ENCODE data around the gene AHCYL1. TPM values are rescaled to one million over a fixed set of nuclear protein-coding genes. Genes with fewer than 3 reads are reported as not detected.

AHCYL1 gene
- total RNA-seq, 1 experiment from 2014 or later = 56.4 TPM

DNA sequence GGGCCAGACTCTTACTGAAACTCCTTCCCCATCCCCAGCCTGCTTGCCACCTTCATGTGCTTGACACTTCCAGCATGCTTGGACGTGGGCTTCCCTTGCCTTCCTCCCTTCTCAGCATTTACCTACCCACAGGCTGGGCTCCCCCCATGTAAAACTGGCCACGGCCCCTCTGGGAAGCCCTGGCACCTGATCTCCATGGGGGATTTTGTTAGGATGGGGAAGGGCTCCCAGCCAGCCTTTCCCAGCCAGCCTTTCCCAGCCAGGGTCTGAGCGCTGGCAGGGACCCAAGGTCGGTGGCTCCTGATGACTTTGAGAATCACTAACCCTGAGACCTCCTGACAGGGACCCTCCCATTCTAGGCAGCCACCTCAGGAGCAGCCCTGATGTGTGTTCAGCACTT is 79.2 kb downstream of the AHCYL1 start:
- no peak for DNase-seq (ENCODE audit: low read depth, low spot score)
- in situ Hi-C loops (cut with HindIII; ENCODE audit: low pct_unique_long_range_greater_than_20kb, low sequenced_read_pairs) = no loop called here

GRCh38 chr1:110064576-110065337 is 80.2 kb downstream of the AHCYL1 start:
- in situ Hi-C loops (cut with HindIII; ENCODE audit: low pct_unique_long_range_greater_than_20kb, low sequenced_read_pairs) = no loop called here
- DNase-seq (ENCODE audit: low read depth, low spot score) = no peak

- in situ Hi-C loops (cut with HindIII; ENCODE audit: low pct_unique_long_range_greater_than_20kb, low sequenced_read_pairs) = no loop called here
- no peak for DNase-seq (ENCODE audit: low read depth, low spot score)
Measured at GRCh38 chr1:110065841-110066240, 81.3 kb downstream of the AHCYL1 start.

DNA sequence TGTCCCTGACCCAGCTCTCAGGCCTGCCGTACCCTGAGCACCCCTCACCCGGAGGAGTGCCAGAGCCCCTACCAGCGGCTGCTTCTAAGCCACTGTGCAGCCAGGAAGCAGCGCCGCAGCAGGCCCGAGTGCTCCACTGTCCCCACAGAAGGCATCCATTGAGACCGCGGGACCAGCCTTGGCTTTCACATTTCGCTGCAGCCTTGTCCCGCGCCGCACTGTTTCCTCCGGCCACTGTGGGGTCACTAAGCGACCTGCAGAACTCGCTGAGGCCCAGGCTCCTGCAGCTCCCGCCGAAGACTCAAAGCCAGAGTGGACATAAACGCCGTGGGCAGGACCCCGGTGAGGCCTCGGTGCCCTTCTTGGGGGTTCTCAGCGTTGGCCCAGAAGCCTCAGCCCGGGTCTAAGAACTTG is 82.9 kb downstream of the AHCYL1 start:
- in situ Hi-C loops (cut with HindIII; ENCODE audit: low pct_unique_long_range_greater_than_20kb, low sequenced_read_pairs) = no loop called here
- no peak for DNase-seq (ENCODE audit: low read depth, low spot score)

DNA sequence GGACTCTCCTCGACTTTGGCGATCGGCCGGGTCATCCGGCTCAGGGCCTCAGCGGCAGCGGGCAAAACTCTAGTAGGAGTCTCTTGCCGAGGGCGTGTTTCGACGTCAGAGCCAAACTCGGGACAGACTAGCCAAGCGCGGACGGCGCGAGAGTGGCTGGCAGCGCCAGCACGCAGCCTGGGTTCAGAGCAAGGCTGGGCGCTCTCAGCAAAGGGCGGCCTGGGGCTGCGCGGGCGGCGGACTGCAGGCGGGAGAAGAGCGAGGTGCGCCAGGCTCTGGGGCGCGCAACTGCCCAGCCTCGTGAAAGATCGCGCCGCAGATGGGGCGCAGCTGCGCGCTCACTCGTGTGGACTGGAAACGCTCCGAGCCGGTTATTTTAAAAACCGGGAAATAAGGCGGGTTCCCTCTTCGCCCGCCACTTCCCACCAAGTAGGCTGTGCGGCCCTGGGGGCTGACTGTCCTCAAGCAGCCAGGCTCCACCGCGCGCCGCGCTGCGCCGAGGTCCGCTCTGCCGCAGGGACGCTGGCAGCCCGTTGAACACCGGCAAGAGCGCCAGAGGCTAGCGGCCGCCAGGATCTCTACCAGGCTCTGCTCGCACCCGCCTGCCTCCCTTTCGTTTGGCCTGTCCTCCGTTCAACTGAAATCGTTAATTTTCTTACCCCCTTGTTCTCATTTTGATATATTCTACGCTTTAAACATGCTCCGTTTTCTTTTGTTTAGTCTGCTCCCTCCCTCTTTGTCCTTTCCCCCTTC is 83.5 kb downstream of the AHCYL1 start:
- DNase-seq (ENCODE audit: low read depth, low spot score) = no peak

DNA sequence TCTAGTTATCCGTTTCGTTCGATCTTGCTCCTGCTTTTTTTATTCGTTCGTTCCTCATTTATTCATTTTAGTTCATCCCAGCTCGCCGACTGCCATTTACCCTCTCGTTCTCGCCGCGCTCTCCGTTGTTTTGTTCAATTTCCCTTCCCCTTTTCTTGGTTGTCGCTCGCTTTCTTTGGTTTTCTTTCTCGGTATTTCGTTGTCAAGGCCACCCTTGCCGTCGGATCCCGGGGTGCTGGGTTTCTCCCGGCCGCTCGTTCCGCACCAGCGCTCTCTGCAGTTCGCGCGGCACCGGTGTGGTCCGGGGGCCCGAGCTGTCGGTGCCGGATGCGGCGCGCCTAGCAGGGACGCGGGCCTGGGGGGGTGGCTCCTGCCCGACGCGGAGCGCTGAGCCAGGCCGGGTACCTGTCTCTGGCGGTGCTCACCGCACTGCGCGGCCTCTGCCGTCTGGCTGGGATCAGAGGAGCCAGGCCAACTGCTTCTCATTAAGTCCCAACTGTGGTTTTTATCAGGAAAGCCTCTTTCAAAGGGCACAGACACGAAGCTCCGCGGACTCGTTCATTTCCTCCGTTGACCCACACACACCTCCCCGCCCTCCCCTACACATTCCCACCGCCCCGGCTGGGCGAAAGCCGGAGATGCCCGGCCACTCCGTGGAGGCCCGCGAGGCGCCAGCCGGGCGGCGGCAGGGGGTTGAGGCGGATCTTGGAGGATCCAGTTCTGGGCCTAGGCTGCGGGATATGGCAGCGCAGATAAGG is 84.3 kb downstream of the AHCYL1 start:
- in situ Hi-C loops (cut with HindIII; ENCODE audit: low pct_unique_long_range_greater_than_20kb, low sequenced_read_pairs) = no loop called here
- no peak for DNase-seq (ENCODE audit: low read depth, low spot score)

More for the DNA sequence above, 83.5 kb downstream of the AHCYL1 start:
- in situ Hi-C loops (cut with HindIII; ENCODE audit: low pct_unique_long_range_greater_than_20kb, low sequenced_read_pairs) = no loop called here

DNA sequence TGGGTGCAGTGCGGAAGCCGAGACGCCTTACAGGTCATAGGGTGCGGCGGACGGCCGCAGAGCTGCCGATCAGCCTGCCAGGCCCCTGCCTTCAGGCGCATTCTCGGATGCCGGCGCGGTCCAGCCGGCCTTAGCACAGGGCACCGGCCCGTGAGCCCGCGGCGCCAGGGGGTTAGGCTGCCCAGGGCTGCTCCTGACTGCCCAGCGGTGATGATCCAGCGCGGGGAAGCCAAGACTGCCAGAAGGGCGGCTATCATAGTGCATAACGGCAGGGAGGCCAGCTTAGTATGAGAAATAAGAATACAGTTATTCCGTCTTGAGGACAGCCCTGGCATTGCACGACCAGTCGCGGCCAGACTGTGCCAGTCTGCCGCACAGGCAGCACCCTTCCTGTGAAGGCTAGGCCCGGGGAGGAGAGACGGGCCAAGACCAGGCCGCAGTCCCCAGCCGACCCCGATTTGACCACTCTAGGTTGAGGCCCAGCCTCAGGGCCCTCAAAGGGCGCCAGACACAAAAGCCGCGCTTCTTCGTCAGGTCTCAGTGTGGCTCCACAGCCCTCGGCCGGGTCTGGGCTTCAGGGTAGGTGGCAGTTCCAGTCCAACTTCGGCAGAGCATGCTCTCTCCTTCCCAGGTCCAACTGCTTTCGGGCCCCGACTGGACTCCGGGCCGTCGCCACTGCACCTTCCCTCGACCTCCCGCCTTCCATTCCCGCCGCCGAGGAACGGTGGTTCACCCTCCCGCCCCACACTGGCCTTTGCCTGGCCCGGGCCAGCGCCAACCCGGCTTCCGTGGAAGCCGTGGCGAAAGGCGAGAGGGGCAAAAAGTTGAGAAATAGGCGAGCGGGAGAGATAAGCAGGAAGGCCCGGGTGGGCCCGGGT is 85.1 kb downstream of the AHCYL1 start:
- no peak for DNase-seq (ENCODE audit: low read depth, low spot score)
- in situ Hi-C loops (cut with HindIII; ENCODE audit: low pct_unique_long_range_greater_than_20kb, low sequenced_read_pairs) = no loop called here

DNA sequence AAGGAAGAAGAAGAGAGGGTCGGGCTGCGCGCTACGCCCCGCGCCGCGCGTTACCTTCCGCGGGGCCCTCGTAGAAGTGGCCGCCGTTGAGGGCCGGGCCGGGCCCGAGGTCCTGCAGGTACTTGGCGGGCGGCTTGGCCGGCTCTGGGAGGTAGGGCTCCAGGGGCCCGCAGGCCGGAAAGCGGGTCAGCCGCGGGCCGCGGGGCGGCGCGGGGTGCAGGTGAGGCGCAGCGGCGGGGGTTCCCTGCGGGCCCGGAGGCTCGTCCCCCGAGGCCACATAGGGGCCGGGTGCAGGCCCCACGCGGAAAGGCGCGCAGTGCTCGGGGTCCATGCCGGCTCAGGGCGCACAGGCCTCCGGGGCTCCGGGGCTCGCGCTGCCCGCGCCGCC is 85.7 kb downstream of the AHCYL1 start:
- in situ Hi-C loops (cut with HindIII; ENCODE audit: low pct_unique_long_range_greater_than_20kb, low sequenced_read_pairs) = no loop called here
- DNase-seq (ENCODE audit: low read depth, low spot score) = no peak

- in situ Hi-C loops (cut with HindIII; ENCODE audit: low pct_unique_long_range_greater_than_20kb, low sequenced_read_pairs) = no loop called here
- no peak for DNase-seq (ENCODE audit: low read depth, low spot score)
Measured at GRCh38 chr1:110070671-110071242, 86.2 kb downstream of the AHCYL1 start, which contains the start of gene ALX3. TSS of gene ALX3 (minus strand) at chr1:110070672. CDS start at chr1:110070612, 60 bp downstream.

Other genes starting within 250 kb of the AHCYL1 start
- gene GSTM3, start 243.7 kb upstream of the AHCYL1 start, total RNA-seq (2014; rRNA removed; shearing (Covaris generic)) = 67.6 and 72.1 TPM in 2 replicates
- not detected in 2 replicates for gene EPS8L3, start 220.8 kb upstream of the AHCYL1 start, total RNA-seq (2014; rRNA removed; shearing (Covaris generic))
- gene CSF1, start 73.9 kb upstream of the AHCYL1 start, total RNA-seq (2014; rRNA removed; shearing (Covaris generic)) = 3.2 and 4.0 TPM in 2 replicates
- 33.1 and 35.5 TPM in 2 replicates for gene STRIP1, start 49.9 kb downstream of the AHCYL1 start, total RNA-seq (2014; rRNA removed; shearing (Covaris generic))
- not detected in 2 replicates for gene ALX3, start 85.9 kb downstream of the AHCYL1 start, total RNA-seq (2014; rRNA removed; shearing (Covaris generic))
- not detected in 2 replicates for gene UBL4B, start 127.7 kb downstream of the AHCYL1 start, total RNA-seq (2014; rRNA removed; shearing (Covaris generic))
- gene SLC6A17, start 165.7 kb downstream of the AHCYL1 start, total RNA-seq (2014; rRNA removed; shearing (Covaris generic)) = 5.7 and 6.9 TPM in 2 replicates
- gene KCNC4, start 225.5 kb downstream of the AHCYL1 start, total RNA-seq (2014; rRNA removed; shearing (Covaris generic)) = 1.8 and 2.7 TPM in 2 replicates

All from SK-MEL-5 (cell line).